ENCODE data around the gene SLC15A3. TPM values are rescaled to one million over a fixed set of nuclear protein-coding genes. Genes with fewer than 3 reads are reported as not detected.

Gene SLC15A3
- total RNA-seq, 2 donors from 2014 or later: 3.3 to 19.4 TPM

GRCh38 chr11:60936467-60937143, 15.4 kb downstream of the SLC15A3 start:
- DNase-seq (ENCODE audit: low spot score): no peak
- Histone ChIP-seq H3K4me1 (replicated peaks) (no peaks in the 10 kb centered on the region), H3K27ac (no peak overlapping the region), H3K36me3 (no peaks in the 10 kb centered on the region), H3K27me3 (replicated peaks; ENCODE audit: insufficient read depth) (no peaks in the 10 kb centered on the region), H3K4me3 (no peak overlapping the region), H3K9me3 (no peaks in the 10 kb centered on the region)
- 89% methylated on average over 18 of the region's 18 CpGs for WGBS
- intact Hi-C loops (cut with DNase I): no loop called here
- TF ChIP-seq CTCF (IDR thresholded peaks at IDR 0.05) (no peak), POLR2AphosphoS5 (IDR thresholded peaks at IDR 0.05) (no peak), POLR2A (IDR thresholded peaks at IDR 0.05) (no peak)

GRCh38 chr11:60935676-60936442, 16.1 kb downstream of the SLC15A3 start:
- no peaks in the 10 kb centered on the region for H3K27me3 ChIP-seq (replicated peaks; ENCODE audit: insufficient read depth)
- intact Hi-C loops (cut with DNase I): no loop called here
- 85% methylated on average over 27 of the region's 27 CpGs for WGBS
- DNase-seq (ENCODE audit: low spot score): no peak
- H3K27ac ChIP-seq: no peak overlapping the region
- H3K4me1 ChIP-seq (replicated peaks): no peaks in the 10 kb centered on the region
- no peaks in the 10 kb centered on the region for H3K9me3 ChIP-seq
- H3K4me3 ChIP-seq: no peak overlapping the region
- TF ChIP-seq POLR2AphosphoS5 (IDR thresholded peaks at IDR 0.05): no peak
- no peak for TF ChIP-seq POLR2A (IDR thresholded peaks at IDR 0.05)
- no peaks in the 10 kb centered on the region for H3K36me3 ChIP-seq

- no peak for DNase-seq (ENCODE audit: low spot score)
- no peak overlapping the region for H3K27ac ChIP-seq
- TF ChIP-seq CTCF (IDR thresholded peaks at IDR 0.05) (no peak), POLR2AphosphoS5 (IDR thresholded peaks at IDR 0.05) (no peak), POLR2A (IDR thresholded peaks at IDR 0.05) (no peak)
- no peaks in the 10 kb centered on the region for H3K27me3 ChIP-seq (replicated peaks; ENCODE audit: insufficient read depth)
- no peak overlapping the region for H3K4me3 ChIP-seq
- WGBS: 93% methylated on average over 21 of the region's 21 CpGs
- H3K9me3 ChIP-seq: no peaks in the 10 kb centered on the region
- no peaks in the 10 kb centered on the region for H3K36me3 ChIP-seq
- H3K4me1 ChIP-seq (replicated peaks): no peaks in the 10 kb centered on the region
- intact Hi-C loops (cut with DNase I): no loop called here
These were observed 17.0 kb downstream of the SLC15A3 start for GRCh38 chr11:60934790-60935605.

- WGBS: 92% methylated on average over 48 of the region's 57 CpGs
- DNase-seq (ENCODE audit: low spot score): no peak
- intact Hi-C loops (cut with DNase I): no loop called here
- no peak for TF ChIP-seq POLR2A (IDR thresholded peaks at IDR 0.05)
- no peak for TF ChIP-seq CTCF (IDR thresholded peaks at IDR 0.05)
- TF ChIP-seq POLR2AphosphoS5 (IDR thresholded peaks at IDR 0.05): no peak
- Histone ChIP-seq H3K36me3 (no peaks in the 10 kb centered on the region), H3K9me3 (no peaks in the 10 kb centered on the region), H3K27me3 (replicated peaks; ENCODE audit: insufficient read depth) (no peaks in the 10 kb centered on the region), H3K4me1 (replicated peaks) (no peaks in the 10 kb centered on the region), H3K27ac (no peak overlapping the region), H3K4me3 (no peak overlapping the region)
These were observed 17.7 kb downstream of the SLC15A3 start for GRCh38 chr11:60934124-60934789.

Measured in prostate gland (tissue), 2 donors.